ENCODE results near the gene C5orf63. TPM values are rescaled to one million over a fixed set of nuclear protein-coding genes. Genes with fewer than 3 reads are reported as not detected.

The C5orf63 gene
- total RNA-seq, 1 donor from 2014 or later, result 0.50 TPM

GRCh38 chr5:127031863-127032232 is 41.5 kb downstream of the C5orf63 start:
- TF ChIP-seq CTCF (IDR thresholded peaks at IDR 0.05), result no peak
- H3K27ac Mint-ChIP-seq (ENCODE audit: unreplicated experiment), result no peak overlapping the region
- DNase-seq (ENCODE audit: low spot score), result no peak
- H3K9me3 Mint-ChIP-seq (ENCODE audit: low read depth), result no peaks in the 10 kb centered on the region
- peaks cover 5% of the 10 kb centered on the region for H3K4me1 Mint-ChIP-seq (ENCODE audit: low read depth)
- H3K27me3 Mint-ChIP-seq (ENCODE audit: low read depth), result peaks cover 6% of the 10 kb centered on the region
- H3K36me3 Mint-ChIP-seq (ENCODE audit: low read depth), result no peaks in the 10 kb centered on the region
- H3K4me3 Mint-ChIP-seq (ENCODE audit: unreplicated experiment), result peak overlapping the region; percentile 84

- no peak for DNase-seq (ENCODE audit: low spot score)
- peaks cover 5% of the 10 kb centered on the region for H3K4me1 Mint-ChIP-seq (ENCODE audit: low read depth)
- H3K4me3 Mint-ChIP-seq (ENCODE audit: unreplicated experiment), result peak overlapping the region; percentile 84
- no peaks in the 10 kb centered on the region for H3K9me3 Mint-ChIP-seq (ENCODE audit: low read depth)
- TF ChIP-seq CTCF (IDR thresholded peaks at IDR 0.05), result no peak
- peaks cover 6% of the 10 kb centered on the region for H3K27me3 Mint-ChIP-seq (ENCODE audit: low read depth)
- peak overlapping the region; percentile 51 for H3K27ac Mint-ChIP-seq (ENCODE audit: unreplicated experiment)
- H3K36me3 Mint-ChIP-seq (ENCODE audit: low read depth), result no peaks in the 10 kb centered on the region
These were observed 42.0 kb downstream of the C5orf63 start for GRCh38 chr5:127031147-127031862.

GRCh38 chr5:127030259-127031146 is 42.8 kb downstream of the C5orf63 start, which contains the start of gene MARCHF3:
Gene MARCHF3 (minus strand): TSS chr5:127030558. CDS start chr5:126918171, 112,387 bp downstream.
- TF ChIP-seq CTCF (IDR thresholded peaks at IDR 0.05), result peak; percentile 73
- H3K4me3 Mint-ChIP-seq (ENCODE audit: unreplicated experiment), result peak within 1 kb of the TSS; percentile 84
- peaks cover 5% of the 10 kb centered on the region for H3K4me1 Mint-ChIP-seq (ENCODE audit: low read depth)
- H3K9me3 Mint-ChIP-seq (ENCODE audit: low read depth), result no peaks in the 10 kb centered on the region
- no peaks in the 10 kb centered on the region for H3K36me3 Mint-ChIP-seq (ENCODE audit: low read depth)
- H3K27ac Mint-ChIP-seq (ENCODE audit: unreplicated experiment), result peak within 1 kb of the TSS; percentile 81
- peak; percentile 97 for DNase-seq (ENCODE audit: low spot score)
- peaks cover 6% of the 10 kb centered on the region for H3K27me3 Mint-ChIP-seq (ENCODE audit: low read depth)

- H3K36me3 Mint-ChIP-seq (ENCODE audit: low read depth), result no peaks in the 10 kb centered on the region
- DNase-seq (ENCODE audit: low spot score), result peak; percentile 86
- peaks cover 5% of the 10 kb centered on the region for H3K4me1 Mint-ChIP-seq (ENCODE audit: low read depth)
- peak overlapping the region; percentile 84 for H3K4me3 Mint-ChIP-seq (ENCODE audit: unreplicated experiment)
- H3K27ac Mint-ChIP-seq (ENCODE audit: unreplicated experiment), result peak overlapping the region; percentile 27
- peaks cover 6% of the 10 kb centered on the region for H3K27me3 Mint-ChIP-seq (ENCODE audit: low read depth)
- H3K9me3 Mint-ChIP-seq (ENCODE audit: low read depth), result no peaks in the 10 kb centered on the region
- peak; percentile 74 for TF ChIP-seq CTCF (IDR thresholded peaks at IDR 0.05)
These were observed 43.6 kb downstream of the C5orf63 start for GRCh38 chr5:127029581-127030258.
